MM.1S (cell line): ENCODE measurements around the gene CPLX1.

Experiments
- CTCF ChIP-seq: fragments of 300-600 bp; sonication (generic); IDR thresholded peaks from 2 replicates; pipeline ENCODE4 v1.5.1; 2016; ENCODE audit warnings: antibody characterized with exemption, low read length, mixed read lengths
- EZH2 ChIP-seq: fragments of 300-600 bp; sonication (generic); optimal IDR thresholded peaks from 2 replicates; pipeline ENCODE3; 2017; ENCODE audit warnings: low read depth, mild to moderate bottlenecking, antibody characterized with exemption, low read length, mixed read lengths

DNA sequence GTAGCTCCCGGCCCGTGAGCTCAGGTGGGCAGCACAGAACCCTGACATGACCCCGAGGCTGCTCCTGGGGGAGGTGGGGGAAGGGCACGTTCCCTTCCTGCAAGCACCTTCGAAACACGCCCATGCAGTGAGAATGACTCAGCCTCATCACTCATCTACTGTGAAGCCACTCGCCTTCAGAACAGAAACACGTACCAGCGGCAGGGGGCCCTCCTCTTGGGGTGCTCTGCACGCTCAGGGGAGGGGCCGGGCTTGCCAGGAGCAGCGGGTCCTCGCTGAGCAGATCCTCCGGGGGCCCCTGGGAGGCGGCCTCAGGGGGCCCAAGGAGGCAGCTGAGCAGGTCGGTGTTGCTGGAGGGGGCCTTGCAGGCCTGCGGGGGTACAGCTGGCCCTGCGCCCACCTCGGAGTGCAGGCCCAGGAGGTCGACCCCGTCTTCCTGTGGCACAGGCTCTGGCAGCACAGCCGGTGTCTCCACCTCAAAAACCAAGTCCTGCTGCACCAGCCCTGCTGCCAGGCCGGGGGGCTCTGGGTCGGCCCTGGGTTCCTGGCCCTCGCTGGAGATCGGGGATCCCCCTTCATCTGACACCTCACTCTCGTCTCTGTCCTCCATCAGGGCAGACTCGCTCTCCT, 40.9 kb upstream of the CPLX1 start:
- TF ChIP-seq CTCF = no peak
- no peak for TF ChIP-seq EZH2
